ENCODE data around the gene ZBTB7C.

The ZBTB7C gene

GRCh38 chr18:48164701-48165100 is 244.5 kb downstream of the ZBTB7C start:
- no peak for DNase-seq (ENCODE audit: low read depth)

- no peak for DNase-seq (ENCODE audit: low read depth)
These were observed 245.1 kb downstream of the ZBTB7C start for GRCh38 chr18:48164116-48164515.

GRCh38 chr18:48163738-48164115 is 245.5 kb downstream of the ZBTB7C start:
- no peak for DNase-seq (ENCODE audit: low read depth)

DNA sequence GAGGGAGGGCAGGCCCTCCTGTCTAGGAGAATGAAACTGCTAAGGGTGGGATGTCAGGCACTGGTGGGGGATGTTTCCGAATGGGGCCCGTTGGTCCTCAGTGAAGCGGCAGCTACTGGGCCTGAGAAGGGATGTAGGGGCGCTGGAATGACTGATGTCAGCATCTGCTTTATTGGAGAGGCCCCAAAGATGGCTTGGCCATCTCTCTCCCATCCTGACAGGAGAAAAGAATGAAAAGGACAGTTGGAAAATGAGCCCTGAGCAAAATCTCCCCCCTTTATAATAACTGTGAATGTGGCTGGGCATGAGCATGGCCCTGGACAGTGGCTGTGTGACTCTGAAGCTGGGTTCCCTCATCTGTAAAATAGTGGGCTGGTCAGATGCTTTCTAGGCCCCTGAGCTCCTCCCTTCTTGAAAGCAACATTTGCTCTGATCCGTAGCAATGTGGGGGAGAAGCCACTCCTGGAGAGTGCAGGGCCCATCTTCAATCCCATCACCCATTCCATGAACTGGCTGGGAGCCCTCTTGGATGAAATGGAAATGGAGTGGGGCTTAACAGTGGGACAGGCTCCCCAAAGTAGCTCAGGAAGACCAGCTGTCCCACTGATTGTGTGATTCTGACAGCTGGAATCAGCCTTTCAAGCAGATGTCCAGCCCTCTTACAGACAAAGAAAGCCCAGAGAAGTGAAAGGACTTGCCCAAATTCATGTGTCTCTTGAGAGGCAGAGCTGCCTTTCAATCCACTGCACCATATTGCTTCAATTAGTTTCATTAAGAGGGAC is 246.0 kb downstream of the ZBTB7C start:
- no peak for DNase-seq (ENCODE audit: low read depth)

- DNase-seq (ENCODE audit: low read depth), result no peak
These were observed 247.1 kb downstream of the ZBTB7C start for GRCh38 chr18:48161911-48162698.

DNA sequence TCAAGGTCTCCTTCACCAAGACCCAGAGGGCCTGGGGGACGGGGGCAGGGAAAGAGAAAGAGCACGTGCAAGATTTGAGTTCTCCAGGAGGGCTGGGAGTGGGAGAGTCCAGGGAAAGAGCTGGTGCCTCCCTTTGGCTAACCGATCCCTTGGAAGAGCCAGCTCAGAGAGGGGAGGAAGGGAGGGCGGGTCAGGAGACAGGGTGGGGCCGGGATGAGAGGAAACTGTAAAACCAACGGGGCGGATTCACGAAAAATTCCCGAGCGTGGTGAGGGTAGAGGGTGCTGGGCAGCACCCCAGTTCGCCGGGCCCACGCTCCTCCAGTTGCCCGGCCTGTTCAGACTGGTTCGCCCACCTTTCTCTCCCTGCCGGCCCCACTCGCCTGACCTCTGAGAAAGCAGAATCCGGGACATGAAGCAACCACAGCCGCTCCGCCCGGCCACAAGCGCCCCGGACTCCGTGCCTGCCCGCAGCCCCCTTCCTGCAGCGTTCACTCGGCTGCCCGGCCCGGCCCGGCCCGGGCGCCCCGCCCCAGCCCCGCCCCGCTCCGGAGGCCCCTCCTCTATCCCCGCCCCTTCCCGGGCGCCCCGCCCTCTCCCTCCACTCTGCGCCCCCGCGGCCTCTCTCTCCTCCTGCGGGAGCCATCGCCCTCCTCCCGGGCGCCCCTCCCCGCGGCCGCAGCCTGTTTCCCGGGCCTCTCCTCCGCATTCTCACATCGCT is 247.8 kb downstream of the ZBTB7C start:
- peak; percentile 48 for DNase-seq (ENCODE audit: low read depth)

- DNase-seq (ENCODE audit: low read depth), result no peak
These were observed 248.6 kb downstream of the ZBTB7C start for GRCh38 chr18:48160622-48161021.

DNA sequence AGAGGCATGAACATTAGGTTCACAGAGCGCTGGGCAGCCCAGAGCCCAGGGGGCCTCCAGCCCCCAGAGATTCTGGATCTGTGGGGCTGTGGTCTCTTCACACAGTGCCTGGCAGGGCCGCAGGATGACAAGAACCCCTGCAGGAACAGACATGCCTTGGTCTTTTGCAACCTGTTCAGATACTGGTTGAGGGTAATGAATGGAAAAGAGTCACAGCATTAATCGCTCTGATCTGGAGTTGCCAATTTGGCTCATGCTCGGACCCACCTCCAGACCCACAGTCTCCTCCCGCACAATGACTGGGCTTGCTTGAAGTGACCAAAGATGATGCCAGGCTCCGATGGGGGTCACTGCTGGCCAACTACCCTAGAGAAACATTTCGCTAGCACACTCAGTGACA is 249.4 kb downstream of the ZBTB7C start:
- no peak for DNase-seq (ENCODE audit: low read depth)

DNA sequence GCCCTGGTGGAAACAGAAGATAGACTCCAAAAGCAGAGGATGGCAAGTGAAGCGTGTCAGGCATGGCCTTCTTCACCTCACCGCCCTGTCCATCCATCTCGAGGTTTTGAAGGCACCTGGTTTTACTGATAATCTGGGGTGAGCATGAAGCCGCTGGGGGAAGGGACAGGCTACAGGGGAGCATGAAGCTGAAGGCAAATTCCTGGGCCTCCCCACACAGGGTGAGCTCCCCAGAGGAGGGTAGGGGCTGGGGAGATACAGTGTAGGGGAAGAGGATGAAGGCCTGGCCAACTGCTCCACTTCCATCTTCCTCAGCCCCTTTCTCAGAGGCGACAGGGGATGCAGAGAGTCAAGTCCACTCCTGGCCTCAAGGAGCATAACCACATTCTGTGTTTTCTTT is 250.5 kb downstream of the ZBTB7C start:
- DNase-seq (ENCODE audit: low read depth), result no peak

- no peak for DNase-seq (ENCODE audit: low read depth)
These were observed 251.2 kb downstream of the ZBTB7C start for GRCh38 chr18:48157956-48158355.

GRCh38 chr18:48155856-48156255 is 253.3 kb downstream of the ZBTB7C start:
- DNase-seq (ENCODE audit: low read depth), result no peak

DNA sequence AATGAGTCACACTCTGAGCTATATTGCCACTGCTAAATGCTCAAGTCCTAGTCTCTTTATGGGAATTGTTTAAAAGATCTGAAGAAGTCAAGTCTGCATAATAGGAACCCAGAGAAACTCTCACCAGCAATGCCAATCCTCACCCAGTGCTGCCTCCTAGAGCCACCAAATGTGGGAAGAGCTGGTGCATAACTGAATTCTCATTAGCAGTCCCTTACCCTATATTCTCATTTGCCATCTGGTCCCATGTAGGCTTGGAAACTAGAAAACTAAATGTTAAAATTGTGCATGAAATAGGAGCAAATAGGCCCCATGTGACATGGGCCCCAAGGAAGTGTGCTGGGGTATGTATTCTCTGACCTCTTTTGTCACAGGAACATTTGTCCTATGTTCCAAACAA is 254.4 kb downstream of the ZBTB7C start:
- no peak for DNase-seq (ENCODE audit: low read depth)

GRCh38 chr18:48153613-48154481 is 255.3 kb downstream of the ZBTB7C start:
- peak; percentile 53 for DNase-seq (ENCODE audit: low read depth)

- DNase-seq (ENCODE audit: low read depth), result no peak
These were observed 256.6 kb downstream of the ZBTB7C start for GRCh38 chr18:48152549-48152948.

DNA sequence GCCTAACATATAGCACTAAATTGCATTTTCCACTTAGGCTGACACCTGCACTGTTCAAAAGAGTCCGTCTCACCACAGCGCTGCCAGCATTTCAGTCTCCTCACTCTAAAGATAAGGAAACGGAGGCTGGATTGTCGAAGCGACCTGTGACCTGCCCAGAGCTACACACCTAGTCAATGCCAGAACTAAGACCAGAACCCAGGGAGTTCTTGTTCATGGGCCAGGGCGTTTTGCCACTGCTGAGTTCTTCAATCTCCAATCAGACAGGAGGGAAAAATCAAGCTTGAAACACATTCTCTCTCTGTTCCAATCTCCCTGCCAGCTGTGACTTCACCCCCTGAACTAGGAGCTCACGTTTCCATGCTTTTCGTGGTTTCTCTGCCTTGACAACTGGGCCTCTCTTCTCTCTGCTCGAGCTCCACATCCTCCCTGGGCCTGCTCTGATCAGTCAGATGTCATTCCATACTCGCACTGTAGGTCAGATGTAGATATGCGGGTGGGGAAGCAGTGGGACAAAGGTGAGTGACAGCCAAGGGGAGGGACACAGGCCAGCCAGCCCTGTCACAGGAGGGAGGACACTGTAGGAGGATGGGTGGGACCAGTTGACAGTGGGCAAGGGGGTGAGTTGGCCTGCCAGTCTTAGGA is 257.6 kb downstream of the ZBTB7C start:
- no peak for DNase-seq (ENCODE audit: low read depth)

- DNase-seq (ENCODE audit: low read depth), result no peak
These were observed 260.0 kb downstream of the ZBTB7C start for GRCh38 chr18:48149020-48149685.

- no peak for DNase-seq (ENCODE audit: low read depth)
These were observed 266.2 kb downstream of the ZBTB7C start for GRCh38 chr18:48142994-48143393.

GRCh38 chr18:48142353-48142752 is 266.8 kb downstream of the ZBTB7C start:
- no peak for DNase-seq (ENCODE audit: low read depth)

DNA sequence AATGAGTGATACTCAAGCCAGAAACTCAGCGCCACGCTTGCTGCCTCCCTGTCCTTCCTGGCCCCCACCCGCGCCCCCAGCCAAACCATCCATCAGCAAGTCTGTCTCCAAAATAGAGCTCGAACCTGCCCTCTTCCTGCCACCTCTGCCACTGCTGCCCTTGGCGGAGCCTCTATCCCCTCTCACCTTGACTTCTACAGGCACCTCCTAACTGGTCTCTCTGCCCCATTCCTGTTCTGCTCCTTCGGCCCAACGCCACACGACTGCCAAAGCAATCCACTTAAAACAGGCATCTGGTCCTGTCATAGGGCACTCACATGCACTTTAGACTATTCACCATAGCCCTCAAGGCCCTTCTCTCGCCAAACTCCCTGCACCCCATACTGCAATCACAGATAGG is 268.5 kb downstream of the ZBTB7C start:
- no peak for DNase-seq (ENCODE audit: low read depth)

- DNase-seq (ENCODE audit: low read depth), result no peak
These were observed 269.5 kb downstream of the ZBTB7C start for GRCh38 chr18:48139431-48140347.
